ENCODE data around the gene ZGPAT. TPM values are rescaled to one million over a fixed set of nuclear protein-coding genes. Genes with fewer than 3 reads are reported as not detected.

The ZGPAT gene
- total RNA-seq, 1 experiment from 2014 or later, result 37.9 TPM

- Histone ChIP-seq H3K4me3 (ENCODE audit: low read length) (no peak overlapping the region), H3K9me3 (ENCODE audit: low read length) (no peaks in the 10 kb centered on the region), H3K27ac (ENCODE audit: low read length) (no peak overlapping the region), H3K4me2 (ENCODE audit: low read length) (no peak overlapping the region), H3K79me2 (ENCODE audit: low read length) (no peaks in the 10 kb centered on the region), H4K20me1 (ENCODE audit: low read length) (no peaks in the 10 kb centered on the region), H2AFZ (ENCODE audit: low read length) (no peak overlapping the region), H3K36me3 (ENCODE audit: low read depth, low read length) (no peaks in the 10 kb centered on the region), H3K4me1 (ENCODE audit: insufficient read depth, low read length) (no peaks in the 10 kb centered on the region), H3F3A (ENCODE audit: low read length, unreplicated experiment) (no peaks in the 10 kb centered on the region), H3K9ac (ENCODE audit: low read length) (no peak overlapping the region), H3K9me2 (replicated peaks; ENCODE audit: low read length) (no peaks in the 10 kb centered on the region), H3K27me3 (ENCODE audit: low read length) (no peaks in the 10 kb centered on the region)
- intact Hi-C loops (cut with micrococcal nuclease), result no loop called here
- no TSS peak for BruUV-seq (replicated peaks)
- DNase-seq, result no peak
- CTCF ChIA-PET, result no interaction called here
- ATAC-seq, result no peak
- TF ChIP-seq EZH2phosphoT487 (IDR thresholded peaks at IDR 0.05; ENCODE audit: borderline replicate concordance, low read length) (no peak), EZH2 (IDR thresholded peaks at IDR 0.05; ENCODE audit: low read length, unreplicated experiment) (no peak), CTCF (conservative IDR thresholded peaks at IDR 0.05; ENCODE audit: low read depth, low read length) (no peak)
- POLR2A ChIA-PET (ENCODE audit: unreplicated experiment), result interaction anchor here (0.7 kb wide), 1 partner anchor 42 kb away, joined by 3 read pairs; no protein-coding TSS in a partner anchor
Measured at GRCh38 chr20:63749597-63750508, 42.0 kb downstream of the ZGPAT start.

- Histone ChIP-seq H3K9ac (ENCODE audit: low read length) (no peak overlapping the region), H3K9me3 (ENCODE audit: low read length) (no peaks in the 10 kb centered on the region), H3K27me3 (ENCODE audit: low read length) (no peaks in the 10 kb centered on the region), H3K79me2 (ENCODE audit: low read length) (no peaks in the 10 kb centered on the region), H3K4me2 (ENCODE audit: low read length) (no peak overlapping the region), H3K27ac (ENCODE audit: low read length) (no peak overlapping the region), H3F3A (ENCODE audit: low read length, unreplicated experiment) (no peaks in the 10 kb centered on the region), H3K4me3 (ENCODE audit: low read length) (no peak overlapping the region), H3K4me1 (ENCODE audit: insufficient read depth, low read length) (no peaks in the 10 kb centered on the region), H4K20me1 (ENCODE audit: low read length) (no peaks in the 10 kb centered on the region), H3K9me2 (replicated peaks; ENCODE audit: low read length) (no peaks in the 10 kb centered on the region), H2AFZ (ENCODE audit: low read length) (no peak overlapping the region), H3K36me3 (ENCODE audit: low read depth, low read length) (no peaks in the 10 kb centered on the region)
- ChIA-PET CTCF (no interaction called here), POLR2A (ENCODE audit: unreplicated experiment) (no interaction called here)
- DNase-seq, result no peak
- TF ChIP-seq EZH2 (IDR thresholded peaks at IDR 0.05; ENCODE audit: low read length, unreplicated experiment) (no peak), EZH2phosphoT487 (IDR thresholded peaks at IDR 0.05; ENCODE audit: borderline replicate concordance, low read length) (no peak), CTCF (conservative IDR thresholded peaks at IDR 0.05; ENCODE audit: low read depth, low read length) (no peak)
- intact Hi-C loops (cut with micrococcal nuclease), result no loop called here
- no TSS peak for BruUV-seq (replicated peaks)
- no peak for ATAC-seq
Measured at GRCh38 chr20:63750807-63751470, 43.1 kb downstream of the ZGPAT start.
